ENCODE measurements around the gene NDUFB1. TPM values are rescaled to one million over a fixed set of nuclear protein-coding genes. Genes with fewer than 3 reads are reported as not detected.

The NDUFB1 gene
- total and polyA plus RNA-seq, 2 of the 13 experiments (the other 11 are each of a cell fraction or from before 2014, with no cell fraction given): 181 to 281 TPM

GRCh38 chr14:92105893-92106142, 15.7 kb downstream of the NDUFB1 start:
- no peaks in the 10 kb centered on the region; a peak in 1 of 5 replicates for H3K27me3 ChIP-seq (ENCODE audit: control insufficient read depth in 1 of 2, insufficient read depth in 2 of 2, low read length in 2 of 2)
- TF ChIP-seq SMAD3 (CRISPR knock-in tag; IDR thresholded peaks at IDR 0.05) (no peak), ZFP37 (CRISPR knock-in tag; IDR thresholded peaks at IDR 0.05; ENCODE audit: borderline replicate concordance) (no peak; the same call in 1 of the 2 replicates), HIVEP1 (CRISPR knock-in tag; IDR thresholded peaks at IDR 0.05) (0 out of 2 replicates have a peak, but pooled peaks have one; percentile 20), WIZ (CRISPR knock-in tag; IDR thresholded peaks at IDR 0.05) (no peak), NR2C2 (CRISPR knock-in tag; IDR thresholded peaks at IDR 0.05; ENCODE audit: borderline replicate concordance) (no peak), ZNF121 (CRISPR knock-in tag; IDR thresholded peaks at IDR 0.05) (no peak), ZBTB40 (IDR thresholded peaks at IDR 0.05) (no peak), ZBTB40 (CRISPR knock-in tag; IDR thresholded peaks at IDR 0.05) (0 out of 2 replicates have a peak, but pooled peaks have one; percentile 34), HINFP (CRISPR knock-in tag; IDR thresholded peaks at IDR 0.05; ENCODE audit: low read depth) (0 out of 2 replicates have a peak, but pooled peaks have one; percentile 40), DRAP1 (CRISPR knock-in tag; IDR thresholded peaks at IDR 0.05) (0 out of 2 replicates have a peak, but pooled peaks have one; percentile 3), SIX1 (CRISPR knock-in tag; IDR thresholded peaks at IDR 0.05; ENCODE audit: borderline replicate concordance) (no peak)

More at GRCh38 chr14:92105893-92106142, 15.7 kb downstream of the NDUFB1 start:
- peak overlapping the region; percentile 30 for H2AFZ ChIP-seq (ENCODE audit: low read length)
- peak overlapping the region; percentile 81 to 91 (median 90) for H3K4me3 ChIP-seq (replicated peaks in 1 of 3; ENCODE audit: insufficient read depth in 1 of 3, low read depth in 2 of 3, low read length in 3 of 3)
- DNase-seq (ENCODE audit: low spot score) (peak; percentile 5), ATAC-seq (peak; percentile 33), FAIRE-seq (no peak)
- H3K27ac ChIP-seq (ENCODE audit: extremely low read length, insufficient read depth, low read length): peak overlapping the region; percentile 64
- no peaks in the 10 kb centered on the region for H3K9me3 ChIP-seq (ENCODE audit: low read length)
- peaks cover 59% of the 10 kb centered on the region for H3K4me1 ChIP-seq (ENCODE audit: insufficient read depth, low read length)
- H3K36me3 ChIP-seq (replicated peaks in 1 of 2; ENCODE audit: control insufficient read depth in 1 of 2, insufficient read depth in 2 of 2, low read length in 2 of 2): no peaks in the 10 kb centered on the region
- BruUV-seq (replicated peaks): no TSS peak
- POLR2A ChIA-PET: interaction anchor here (1.1 to 4.3 kb wide), 7 partner anchors 11 to 595 kb away, joined by 4 to 93 read pairs (median 10); partner anchors contain the start of genes CPSF2, NDUFB1, PPP4R3A and TRIP11
- intact Hi-C loops (cut with micrococcal nuclease; ENCODE audit: unreplicated experiment) (loop anchor here (1.0 to 5.0 kb wide), 2 partner anchors 66 to 1044 kb away; partner anchors contain the start of genes RPS6KA5 and TRIP11), in situ Hi-C loops (cut with HindIII; ENCODE audit: extremely low pct_ligation_motif_present, low pct_unique_long_range_greater_than_20kb) (loop anchor here (5.0 kb wide), 1 partner anchor 64 kb away; the partner anchor contains the start of gene TRIP11)
- H3K9ac ChIP-seq (ENCODE audit: insufficient read depth, low read depth, low read length): peak overlapping the region; percentile 69
- peaks cover 42% of the 10 kb centered on the region for H3K79me2 ChIP-seq (ENCODE audit: insufficient read depth, low read length)
- H4K20me1 ChIP-seq (ENCODE audit: insufficient read depth, low read length): 0 out of 2 replicates have a peak, but pooled peaks cover 5% of the 10 kb centered on the region
- H3K4me2 ChIP-seq (ENCODE audit: low read depth, low read length): peak overlapping the region; percentile 84
- CTCF ChIA-PET (ENCODE audit: low intra/inter-chr PET ratio, low total read pairs): no interaction called here
- under 1% methylated on average over 10 of the region's 10 CpGs for WGBS (ENCODE audit: low lambda C conversion rate)

Data from HepG2 (cell line).